SK-N-SH (cell line): Measurements from ENCODE around the gene GSTM3. TPM values are rescaled to one million over a fixed set of nuclear protein-coding genes. Genes with fewer than 3 reads are reported as not detected.

Source experiments
- CTCF ChIA-PET: fragments of 300-600, 350-600 bp; formaldehyde crosslinking; extraction: SDS; loops from one replicate; lab custom pipeline; 2021; lab: Yijun Ruan, JAX
- POLR2A ChIA-PET: fragments of 350-600 bp; sonication (Branson Sonifier 250); formaldehyde crosslinking; extraction: SDS; loops from one replicate; lab custom pipeline; 2020; ENCODE audit warnings: antibody characterized with exemption, inconsistent platforms; lab: Yijun Ruan, JAX
- DNase-seq: peaks from one replicate; pipeline ENCODE4 v3.0.0; 2012
- H2AFZ ChIP-seq: fragments of 200-600 bp; sonication (generic); 2 replicates; pipeline ENCODE4 v1.8.1; 2016; ENCODE audit warnings: antibody characterized with exemption, mild to moderate bottlenecking, low read depth
- H3F3A ChIP-seq: fragments of 200-600 bp; sonication (generic); replicated peaks from 2 replicates; pipeline ENCODE3; 2016; ENCODE audit warnings: antibody characterized with exemption, mild to moderate bottlenecking; ENCODE audit not compliant: insufficient read depth
- H3K27ac ChIP-seq, 2 experiments: fragments of 200-500 bp in 1 of 2; fragments of 200-600 bp in 1 of 2; sonication (Bioruptor generic) in 1 of 2; sonication (generic), shearing (Covaris generic) in 1 of 2; 2 replicates each; pipeline versions ENCODE4 v1.5.1 to v1.6.1; 2014 to 2016; ENCODE audit warnings: low read depth in 2 of 2, inconsistent platforms in 1 of 2, low read length in 1 of 2, mild to moderate bottlenecking in 1 of 2, mixed read lengths in 1 of 2
- H3K27me3 ChIP-seq: fragments of 200-600 bp; sonication (generic), shearing (Covaris generic); 2 replicates; pipeline ENCODE4 v1.6.1; 2016; ENCODE audit warnings: mixed run types; ENCODE audit not compliant: insufficient read depth
- H3K36me3 ChIP-seq, 2 experiments: fragments of 200-500 bp in 1 of 2; fragments of 200-600 bp in 1 of 2; sonication (Bioruptor generic) in 1 of 2; sonication (generic) in 1 of 2; replicated peaks in 1 of 2; 2 replicates each; pipeline versions ENCODE3 to v1.5.1; 2014 to 2016; ENCODE audit warnings: low read length in 1 of 2, mild to moderate bottlenecking in 1 of 2; ENCODE audit not compliant: insufficient read depth in 2 of 2, control insufficient read depth in 1 of 2
- H3K4me1 ChIP-seq, 2 experiments: fragments of 200-500 bp in 1 of 2; fragments of 200-600 bp in 1 of 2; sonication (Bioruptor generic) in 1 of 2; sonication (generic), shearing (Covaris generic) in 1 of 2; 2 replicates each; pipeline versions ENCODE4 v1.5.1 to v1.6.1; 2014 to 2016; ENCODE audit warnings: low read depth in 1 of 2, low read length in 1 of 2, mixed run types in 1 of 2; ENCODE audit not compliant: insufficient read depth in 2 of 2, control insufficient read depth in 1 of 2
- H3K4me2 ChIP-seq: fragments of 200-600 bp; sonication (generic), shearing (Covaris generic); 2 replicates; pipeline ENCODE4 v1.6.1; 2017; ENCODE audit warnings: mixed run types
- H3K4me3 ChIP-seq, 2 experiments: fragments of 200-500 bp in 1 of 2; fragments of 200-600 bp in 1 of 2; sonication (Bioruptor generic) in 1 of 2; sonication (generic), shearing (Covaris generic) in 1 of 2; 2 replicates each; pipeline versions ENCODE4 v1.5.1 to v1.8.1; 2014 to 2016; ENCODE audit warnings: low read depth in 2 of 2, inconsistent platforms in 1 of 2, low read length in 1 of 2, mild to moderate bottlenecking in 1 of 2, mixed read lengths in 1 of 2, moderate library complexity in 1 of 2
- H3K79me2 ChIP-seq: fragments of 200-600 bp; sonication (generic); 2 replicates; pipeline ENCODE4 v1.8.1; 2017; ENCODE audit warnings: mild to moderate bottlenecking; ENCODE audit not compliant: insufficient read depth
- H3K9ac ChIP-seq: fragments of 200-600 bp; sonication (generic); 2 replicates; pipeline ENCODE4 v1.6.1; 2017; ENCODE audit warnings: mixed run types
- H3K9me2 ChIP-seq: fragments of 200-600 bp; sonication (generic); 2 replicates; pipeline ENCODE4 v1.6.1; 2017; ENCODE audit warnings: mixed run types
- H3K9me3 ChIP-seq: fragments of 200-600 bp; sonication (generic); 2 replicates; pipeline ENCODE4 v1.6.1; 2017; ENCODE audit warnings: mixed run types, mild to moderate bottlenecking, moderate library complexity
- H4K20me1 ChIP-seq: fragments of 200-600 bp; sonication (generic); 2 replicates; pipeline ENCODE4 v1.6.1; 2017; ENCODE audit warnings: mild to moderate bottlenecking, mixed run types; ENCODE audit not compliant: insufficient read depth
- FOSL2 ChIP-seq: IDR thresholded peaks from 2 replicates; pipeline ENCODE4 v1.4.0; 2012; ENCODE audit warnings: low read depth, mild to moderate bottlenecking, moderate library complexity, borderline replicate concordance
- FOXM1 ChIP-seq: IDR thresholded peaks from 2 replicates; pipeline ENCODE4 v1.4.0; 2012; ENCODE audit warnings: low read depth, mild to moderate bottlenecking
- GABPA ChIP-seq: IDR thresholded peaks from 2 replicates; pipeline ENCODE4 v1.4.0; 2012; ENCODE audit warnings: low read depth, mild to moderate bottlenecking
- GATA2 ChIP-seq: sonication (generic); formaldehyde crosslinking; IDR thresholded peaks from 2 replicates; pipeline ENCODE4 v1.5.0; 2020; ENCODE audit warnings: mild to moderate bottlenecking, missing genetic modification reagents
- MEF2A ChIP-seq: IDR thresholded peaks from 2 replicates; pipeline ENCODE4 v1.4.0; 2012; ENCODE audit warnings: low read depth, borderline replicate concordance
- RAD21 ChIP-seq: IDR thresholded peaks from 2 replicates; pipeline ENCODE4 v1.6.1; 2012; ENCODE audit warnings: mild to moderate bottlenecking, low read length
- RXRA ChIP-seq: IDR thresholded peaks from 2 replicates; pipeline ENCODE4 v1.4.0; 2012; ENCODE audit warnings: low read depth, mild to moderate bottlenecking, borderline replicate concordance
- SMC3 ChIP-seq: IDR thresholded peaks from 2 replicates; pipeline ENCODE4 v1.6.1; 2012; ENCODE audit warnings: low read depth, low read length, improper control_type of control experiment
- TAF1 ChIP-seq: IDR thresholded peaks from 2 replicates; pipeline ENCODE4 v1.6.1; 2012; ENCODE audit warnings: low read depth, mild to moderate bottlenecking, low read length, moderate library complexity, borderline replicate concordance
- TEAD4 ChIP-seq: IDR thresholded peaks from 2 replicates; pipeline ENCODE4 v1.4.0; 2012; ENCODE audit warnings: mild to moderate bottlenecking, borderline replicate concordance; ENCODE audit not compliant: insufficient read depth
- WGBS: methylation state at CpG from one replicate; pipeline ENCODE4 v1.1.6; 2017; ENCODE audit warnings: low lambda C conversion rate; 5-methylcytosine and 5-hydroxymethylcytosine counted together
- polyA plus RNA-seq, 3 experiments: library from polyadenylated mRNA; depleted of rRNA; stranded (reverse); fragments of >200 nt; gene quantifications; 2 replicates each; pipeline ENCODE4 v1.2.3, GENCODE V29; 2012
- TF ChIP-seq, protein P1 (sequence below): IDR thresholded peaks from 2 replicates; pipeline ENCODE4 v1.4.0; 2012; ENCODE audit warnings: low read depth
- TF ChIP-seq, protein P2 (sequence below): IDR thresholded peaks from 2 replicates; pipeline ENCODE4 v1.4.0; 2012; ENCODE audit warnings: low read depth, borderline replicate concordance
- TF ChIP-seq, protein P3 (sequence below): IDR thresholded peaks from 2 replicates; pipeline ENCODE4 v1.4.0; 2012; ENCODE audit warnings: low read depth, borderline replicate concordance

GSTM3 gene
- polyA plus RNA-seq, 1 of the 3 experiments (the other 2 are of a cell fraction) = 86.6 TPM

DNA sequence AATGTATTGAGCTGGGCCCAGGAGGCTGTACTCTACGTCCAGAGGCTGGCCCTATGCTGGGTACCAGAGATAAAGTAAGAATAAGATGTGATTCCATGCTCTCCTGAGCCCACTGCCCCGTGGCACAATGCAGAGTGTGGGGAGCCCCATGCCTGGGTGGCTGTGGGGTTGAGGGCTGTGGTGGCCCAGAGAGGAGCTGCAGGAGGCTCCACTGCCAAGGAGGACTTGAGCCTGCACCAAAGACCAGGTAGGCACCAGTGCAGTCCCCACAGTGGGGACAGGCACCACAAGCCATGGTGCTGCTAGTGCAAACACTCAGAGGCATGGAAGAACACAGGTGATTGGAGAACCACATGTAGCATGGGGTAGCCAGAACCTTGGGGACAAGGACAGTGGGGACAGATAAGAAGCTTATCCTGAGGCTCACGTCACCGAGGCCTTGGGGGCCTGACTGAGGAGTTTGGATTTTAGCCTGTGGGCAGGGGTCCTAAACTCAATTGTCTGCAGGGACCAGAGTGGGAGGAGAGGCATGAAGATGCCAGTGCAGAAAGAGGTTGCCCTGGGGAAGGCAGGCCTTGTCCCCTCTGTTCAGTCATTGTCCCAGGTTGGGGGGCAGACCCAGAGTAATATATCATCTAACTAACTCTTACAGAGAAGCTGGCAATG lies 44.7 kb upstream of the GSTM3 start (continued):
- TF ChIP-seq TAF1 (no peak), GABPA (no peak), GATA2 (CRISPR knock-in tag) (no peak), RAD21 (no peak)

DNA sequence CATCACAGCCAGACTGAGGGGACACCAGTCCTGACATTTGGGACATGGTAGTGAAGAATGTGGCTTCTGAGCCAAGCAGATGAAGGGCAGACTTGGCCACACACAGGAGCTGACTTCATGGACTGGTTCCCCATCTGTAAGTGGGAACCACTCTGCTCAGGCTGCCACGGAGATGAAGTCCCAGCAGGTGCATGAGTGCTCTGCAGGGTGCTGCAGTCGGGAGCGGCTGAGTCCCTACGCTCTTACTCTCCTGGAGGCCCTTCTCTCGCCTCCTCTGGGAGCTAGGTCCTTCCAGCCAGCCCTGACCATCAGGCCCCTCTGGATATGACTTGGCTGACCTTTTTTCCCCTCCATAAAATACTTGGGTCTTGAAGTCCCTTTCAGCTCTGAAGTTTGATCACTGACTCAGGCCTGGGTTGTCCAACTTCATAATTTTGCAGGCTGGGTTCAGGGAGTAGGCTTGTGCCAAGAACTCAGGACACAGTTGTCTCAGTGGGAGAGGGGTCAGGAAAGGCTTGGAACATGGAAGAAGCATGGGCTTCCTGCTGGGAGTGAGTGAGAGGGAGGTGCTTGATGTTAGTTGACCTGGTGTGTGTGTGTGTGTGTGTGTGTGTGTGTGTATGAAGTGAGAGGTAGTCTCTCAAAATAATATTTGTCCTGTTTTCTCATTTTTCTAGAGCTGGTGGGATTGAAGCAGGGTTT lies 43.9 kb upstream of the GSTM3 start:
- Histone ChIP-seq H3K4me3 (no peak overlapping the region), H3F3A (no peaks in the 10 kb centered on the region), H3K9ac (no peak overlapping the region), H3K36me3 (peaks cover 0 to 3% of the 10 kb centered on the region in 2 experiments), H3K4me2 (no peak overlapping the region), H3K4me1 (peaks cover 12 to 29% of the 10 kb centered on the region in 2 experiments; a peak in 3 of 4 replicates), H3K27ac (no peak overlapping the region), H3K9me3 (peaks cover 3% of the 10 kb centered on the region; the same call in 1 of the 2 replicates), H3K79me2 (no peaks in the 10 kb centered on the region), H3K27me3 (no peaks in the 10 kb centered on the region), H2AFZ (no peak overlapping the region), H3K9me2 (no peaks in the 10 kb centered on the region), H4K20me1 (no peaks in the 10 kb centered on the region)
- CTCF ChIA-PET = interaction anchor here (1.0 to 27.7 kb wide), 4 partner anchors 8 to 272 kb away, joined by 3 to 822 read pairs (median 75); partner anchors contain the start of gene AHCYL1
- WGBS = 100% methylated on average over 2 of the region's 5 CpGs
- TF ChIP-seq FOXM1 (no peak), MEF2A (no peak), TEAD4 (no peak), RXRA (no peak), FOSL2 (no peak), RAD21 (no peak), SMC3 (no peak), GATA2 (CRISPR knock-in tag) (no peak)
- TF ChIP-seq, protein P1, sequence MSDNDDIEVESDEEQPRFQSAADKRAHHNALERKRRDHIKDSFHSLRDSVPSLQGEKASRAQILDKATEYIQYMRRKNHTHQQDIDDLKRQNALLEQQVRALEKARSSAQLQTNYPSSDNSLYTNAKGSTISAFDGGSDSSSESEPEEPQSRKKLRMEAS = no peak
- TF ChIP-seq, protein P2, sequence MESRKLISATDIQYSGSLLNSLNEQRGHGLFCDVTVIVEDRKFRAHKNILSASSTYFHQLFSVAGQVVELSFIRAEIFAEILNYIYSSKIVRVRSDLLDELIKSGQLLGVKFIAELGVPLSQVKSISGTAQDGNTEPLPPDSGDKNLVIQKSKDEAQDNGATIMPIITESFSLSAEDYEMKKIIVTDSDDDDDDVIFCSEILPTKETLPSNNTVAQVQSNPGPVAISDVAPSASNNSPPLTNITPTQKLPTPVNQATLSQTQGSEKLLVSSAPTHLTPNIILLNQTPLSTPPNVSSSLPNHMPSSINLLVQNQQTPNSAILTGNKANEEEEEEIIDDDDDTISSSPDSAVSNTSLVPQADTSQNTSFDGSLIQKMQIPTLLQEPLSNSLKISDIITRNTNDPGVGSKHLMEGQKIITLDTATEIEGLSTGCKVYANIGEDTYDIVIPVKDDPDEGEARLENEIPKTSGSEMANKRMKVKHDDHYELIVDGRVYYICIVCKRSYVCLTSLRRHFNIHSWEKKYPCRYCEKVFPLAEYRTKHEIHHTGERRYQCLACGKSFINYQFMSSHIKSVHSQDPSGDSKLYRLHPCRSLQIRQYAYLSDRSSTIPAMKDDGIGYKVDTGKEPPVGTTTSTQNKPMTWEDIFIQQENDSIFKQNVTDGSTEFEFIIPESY = no peak
- TF ChIP-seq, protein P3, sequence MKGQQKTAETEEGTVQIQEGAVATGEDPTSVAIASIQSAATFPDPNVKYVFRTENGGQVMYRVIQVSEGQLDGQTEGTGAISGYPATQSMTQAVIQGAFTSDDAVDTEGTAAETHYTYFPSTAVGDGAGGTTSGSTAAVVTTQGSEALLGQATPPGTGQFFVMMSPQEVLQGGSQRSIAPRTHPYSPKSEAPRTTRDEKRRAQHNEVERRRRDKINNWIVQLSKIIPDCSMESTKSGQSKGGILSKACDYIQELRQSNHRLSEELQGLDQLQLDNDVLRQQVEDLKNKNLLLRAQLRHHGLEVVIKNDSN = no peak
- POLR2A ChIA-PET = no interaction called here
- no peak for DNase-seq
